ENCODE results near the gene LGR6. TPM values are rescaled to one million over a fixed set of nuclear protein-coding genes. Genes with fewer than 3 reads are reported as not detected.

The LGR6 gene
- total RNA-seq, 1 experiment from 2014 or later, result 0.08 TPM

- no peak for ATAC-seq
- Histone ChIP-seq H3K4me3 (ENCODE audit: low read depth in 2 of 2, low read length in 2 of 2) (no peak overlapping the region), H3K4me1 (ENCODE audit: control insufficient read depth, insufficient read depth, low read length) (peaks cover 7% of the 10 kb centered on the region), H3K36me3 (ENCODE audit: control insufficient read depth, insufficient read depth, low read length) (no peaks in the 10 kb centered on the region), H3K27me3 (ENCODE audit: control insufficient read depth, insufficient read depth, low read length) (no peaks in the 10 kb centered on the region), H3K27ac (ENCODE audit: low read length) (no peak overlapping the region), H3K9me3 (ENCODE audit: control insufficient read depth, insufficient read depth, low read depth, low read length) (no peaks in the 10 kb centered on the region)
- no peak for DNase-seq (ENCODE audit: low read depth, low spot score)
- no TSS peak for BruUV-seq (replicated peaks)
- in situ Hi-C loops (cut with HindIII; ENCODE audit: low pct_unique_long_range_greater_than_20kb, low sequenced_read_pairs) (no loop called here), intact Hi-C loops (cut with micrococcal nuclease; ENCODE audit: unreplicated experiment) (loop anchor here (10.0 kb wide), 1 partner anchor 533 kb away; the partner anchor contains the start of gene SYT2)
- CTCF ChIA-PET, result interaction anchor here (0.5 kb wide), 1 partner anchor 175 kb away, joined by 4 read pairs; no protein-coding TSS in a partner anchor
- TF ChIP-seq, protein P1, sequence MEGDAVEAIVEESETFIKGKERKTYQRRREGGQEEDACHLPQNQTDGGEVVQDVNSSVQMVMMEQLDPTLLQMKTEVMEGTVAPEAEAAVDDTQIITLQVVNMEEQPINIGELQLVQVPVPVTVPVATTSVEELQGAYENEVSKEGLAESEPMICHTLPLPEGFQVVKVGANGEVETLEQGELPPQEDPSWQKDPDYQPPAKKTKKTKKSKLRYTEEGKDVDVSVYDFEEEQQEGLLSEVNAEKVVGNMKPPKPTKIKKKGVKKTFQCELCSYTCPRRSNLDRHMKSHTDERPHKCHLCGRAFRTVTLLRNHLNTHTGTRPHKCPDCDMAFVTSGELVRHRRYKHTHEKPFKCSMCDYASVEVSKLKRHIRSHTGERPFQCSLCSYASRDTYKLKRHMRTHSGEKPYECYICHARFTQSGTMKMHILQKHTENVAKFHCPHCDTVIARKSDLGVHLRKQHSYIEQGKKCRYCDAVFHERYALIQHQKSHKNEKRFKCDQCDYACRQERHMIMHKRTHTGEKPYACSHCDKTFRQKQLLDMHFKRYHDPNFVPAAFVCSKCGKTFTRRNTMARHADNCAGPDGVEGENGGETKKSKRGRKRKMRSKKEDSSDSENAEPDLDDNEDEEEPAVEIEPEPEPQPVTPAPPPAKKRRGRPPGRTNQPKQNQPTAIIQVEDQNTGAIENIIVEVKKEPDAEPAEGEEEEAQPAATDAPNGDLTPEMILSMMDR (IDR thresholded peaks at IDR 0.05), result no peak
- TF ChIP-seq TCF7L2 (IDR thresholded peaks at IDR 0.05; ENCODE audit: low read depth, low read length) (no peak), POLR2AphosphoS5 (IDR thresholded peaks at IDR 0.05; ENCODE audit: low read depth, low read length) (no peak)
- POLR2A ChIA-PET, result no interaction called here
Measured at GRCh38 chr1:202182040-202182877, 11.3 kb upstream of the LGR6 start.

GRCh38 chr1:202184750-202185460 is 8.7 kb upstream of the LGR6 start:
- POLR2A ChIA-PET, result interaction anchor here (0.6 kb wide), 1 partner anchor 129 kb away, joined by 3 read pairs; no protein-coding TSS in a partner anchor

More at GRCh38 chr1:202184750-202185460, 8.7 kb upstream of the LGR6 start:
- peak; percentile 84 for ATAC-seq
- peaks cover 7% of the 10 kb centered on the region for H3K4me1 ChIP-seq (ENCODE audit: control insufficient read depth, insufficient read depth, low read length)
- no peak overlapping the region for H3K27ac ChIP-seq (ENCODE audit: low read length)
- TF ChIP-seq, protein P1 (IDR thresholded peaks at IDR 0.05), result peak; percentile 93
- TF ChIP-seq POLR2AphosphoS5 (IDR thresholded peaks at IDR 0.05; ENCODE audit: low read depth, low read length) (no peak), REST (IDR thresholded peaks at IDR 0.05; ENCODE audit: insufficient read depth in 1 of 2, low read depth in 2 of 2, low read length in 1 of 2) (no peak), TCF7L2 (IDR thresholded peaks at IDR 0.05; ENCODE audit: low read depth, low read length) (no peak), SIN3A (IDR thresholded peaks at IDR 0.05; ENCODE audit: borderline replicate concordance, insufficient read depth, low read depth, low read length) (no peak)
- H3K36me3 ChIP-seq (ENCODE audit: control insufficient read depth, insufficient read depth, low read length), result no peaks in the 10 kb centered on the region
- H3K27me3 ChIP-seq (ENCODE audit: control insufficient read depth, insufficient read depth, low read length), result no peaks in the 10 kb centered on the region
- CTCF ChIA-PET, result interaction anchor here (0.5 to 1.2 kb wide), 4 partner anchors 12 to 535 kb away, joined by 3 to 9 read pairs (median 6); no protein-coding TSS in a partner anchor
- peak overlapping the region in 1 of 2 experiments; percentile 23; a peak in 2 of 4 replicates for H3K4me3 ChIP-seq (ENCODE audit: low read depth in 2 of 2, low read length in 2 of 2)
- intact Hi-C loops (cut with micrococcal nuclease; ENCODE audit: unreplicated experiment) (loop anchor here (2.0 to 10.0 kb wide), 2 partner anchors 130 to 530 kb away; partner anchors contain the start of gene SYT2), in situ Hi-C loops (cut with HindIII; ENCODE audit: low pct_unique_long_range_greater_than_20kb, low sequenced_read_pairs) (no loop called here)
- no peaks in the 10 kb centered on the region for H3K9me3 ChIP-seq (ENCODE audit: control insufficient read depth, insufficient read depth, low read depth, low read length)
- peak; percentile 58 for DNase-seq (ENCODE audit: low read depth, low spot score)
- BruUV-seq (replicated peaks), result no TSS peak

Measured in Panc1 (cell line).